T-helper 2 cell treated with Interferon-gamma antibody and Interleukin-4, amounts not matched to agents 5 μg/mL and 100 μg/mL, for 36 hours (primary cell): ENCODE measurements around the gene COL4A5.

Source experiments
- DNase-seq: peaks from one replicate; pipeline ENCODE4 v3.0.0; 2021; ENCODE audit warnings: low spot score
- H3K27ac Mint-ChIP-seq: one replicate; pipeline ENCODE4 v1.8.0; 2021; ENCODE audit warnings: mild to moderate bottlenecking, mixed read lengths
- H3K27me3 Mint-ChIP-seq: one replicate; pipeline ENCODE4 v1.8.0; 2021; ENCODE audit warnings: low read depth, mixed read lengths
- H3K36me3 Mint-ChIP-seq: one replicate; pipeline ENCODE4 v1.8.0; 2021; ENCODE audit warnings: low read depth, mixed read lengths
- H3K4me1 Mint-ChIP-seq: one replicate; pipeline ENCODE4 v1.8.0; 2021; ENCODE audit warnings: low read depth, mixed read lengths
- H3K4me3 Mint-ChIP-seq: one replicate; pipeline ENCODE4 v1.8.0; 2022; ENCODE audit warnings: mild to moderate bottlenecking, moderate library complexity, mixed read lengths
- H3K9me3 Mint-ChIP-seq: one replicate; pipeline ENCODE4 v1.8.0; 2021; ENCODE audit warnings: mixed read lengths

The COL4A5 gene

DNA sequence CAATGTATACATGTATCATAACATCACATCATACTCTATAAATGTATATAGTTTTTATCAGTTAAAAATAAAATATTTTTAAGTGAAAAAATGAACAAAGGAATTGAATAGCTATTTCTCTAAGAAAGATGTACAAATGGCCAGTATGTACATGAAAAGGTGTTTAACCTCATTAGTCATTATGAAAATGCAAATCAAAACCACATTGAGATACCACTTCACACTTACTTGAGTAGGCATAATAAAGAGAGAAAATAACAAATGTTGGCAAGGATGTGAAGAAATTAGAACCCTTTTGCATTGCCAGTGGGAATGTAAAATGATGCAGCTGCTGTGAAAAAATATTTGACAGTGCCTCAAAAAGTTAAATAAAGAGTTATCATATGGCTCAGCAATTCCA, 201.2 kb downstream of the COL4A5 start:
- no peaks in the 10 kb centered on the region for H3K27me3 Mint-ChIP-seq
- DNase-seq = no peak
- H3K27ac Mint-ChIP-seq = no peak overlapping the region
- H3K4me3 Mint-ChIP-seq = no peak overlapping the region
- H3K36me3 Mint-ChIP-seq = no peaks in the 10 kb centered on the region
- no peaks in the 10 kb centered on the region for H3K4me1 Mint-ChIP-seq
- peaks cover 7% of the 10 kb centered on the region for H3K9me3 Mint-ChIP-seq

DNA sequence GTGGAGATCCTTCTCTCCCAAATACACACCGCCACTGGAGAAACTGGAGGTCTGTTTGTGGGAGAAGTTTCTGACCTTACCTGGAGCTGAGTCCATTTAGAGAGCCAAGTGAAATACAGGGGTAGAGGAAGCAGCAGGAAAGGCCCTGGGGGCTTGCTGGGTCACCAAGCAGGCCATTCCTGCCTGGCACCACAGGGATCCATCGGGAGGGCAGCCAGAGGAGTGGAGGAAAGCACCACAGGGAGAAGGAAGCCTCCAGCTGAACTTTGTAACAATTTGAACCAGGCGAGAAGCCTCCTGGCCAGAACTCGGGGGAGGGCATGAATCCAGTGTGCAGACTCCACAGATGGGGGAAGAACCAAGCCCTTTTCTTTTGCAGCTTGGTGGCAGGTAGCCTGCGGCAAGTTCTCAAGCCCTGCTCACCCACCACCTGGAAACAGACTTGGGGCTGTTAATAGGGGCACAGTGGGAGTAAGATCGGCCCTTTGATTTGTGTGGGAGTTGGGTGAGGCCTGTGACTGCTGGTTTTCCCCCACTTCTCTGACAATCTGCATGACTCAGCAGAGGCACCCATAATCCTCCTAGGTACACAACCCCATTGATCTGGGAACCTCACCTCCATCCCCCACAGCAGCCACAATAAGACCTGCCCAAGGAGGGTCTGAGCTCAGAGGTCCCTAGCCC, 202.1 kb downstream of the COL4A5 start:
- no peak overlapping the region for H3K4me3 Mint-ChIP-seq
- no peaks in the 10 kb centered on the region for H3K4me1 Mint-ChIP-seq
- DNase-seq = no peak
- H3K36me3 Mint-ChIP-seq = no peaks in the 10 kb centered on the region
- peaks cover 7% of the 10 kb centered on the region for H3K9me3 Mint-ChIP-seq
- H3K27ac Mint-ChIP-seq = no peak overlapping the region
- H3K27me3 Mint-ChIP-seq = no peaks in the 10 kb centered on the region

DNA sequence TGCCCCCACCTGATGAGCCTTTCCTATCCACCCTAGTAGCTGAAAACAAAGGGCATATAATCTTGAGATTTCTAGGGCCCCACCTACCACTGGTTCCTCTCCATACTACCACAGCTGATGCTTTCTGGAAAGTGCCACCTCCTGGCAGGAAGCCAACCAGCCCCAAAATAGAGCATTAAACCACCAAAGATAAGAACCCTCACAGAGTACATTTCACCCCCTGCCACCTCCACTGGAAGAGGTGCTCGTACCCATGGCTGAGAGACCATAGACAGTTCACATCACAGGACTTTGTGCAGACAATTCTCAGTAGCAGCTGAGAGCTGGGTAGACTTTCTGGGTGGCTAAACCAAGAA, 202.6 kb downstream of the COL4A5 start:
- H3K4me3 Mint-ChIP-seq = no peak overlapping the region

DNA sequence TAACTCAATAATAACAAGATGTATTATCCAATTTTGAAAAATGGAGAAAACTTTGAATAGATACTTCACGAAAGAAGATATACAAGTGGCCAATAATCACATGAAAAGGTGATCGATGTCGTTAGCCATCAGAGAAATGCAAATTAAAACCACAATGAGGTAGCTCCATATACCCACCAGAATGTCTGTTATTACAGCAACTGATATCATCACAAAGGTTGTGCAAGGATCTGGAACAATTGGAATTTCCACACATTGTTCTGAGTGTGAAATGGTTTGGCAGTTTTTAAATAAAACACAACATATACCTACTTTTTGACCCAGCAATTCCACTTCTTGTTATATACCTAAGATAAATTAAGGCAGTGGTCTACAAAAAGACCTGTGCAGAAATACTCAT, 225.1 kb downstream of the COL4A5 start:
- Mint-ChIP-seq H3K36me3 (no peaks in the 10 kb centered on the region), H3K4me1 (no peaks in the 10 kb centered on the region), H3K27me3 (no peaks in the 10 kb centered on the region), H3K27ac (no peak overlapping the region), H3K4me3 (no peak overlapping the region), H3K9me3 (no peaks in the 10 kb centered on the region)
- DNase-seq = no peak

More for the DNA sequence above, 202.6 kb downstream of the COL4A5 start:
- Mint-ChIP-seq H3K27ac (no peak overlapping the region), H3K9me3 (peaks cover 5% of the 10 kb centered on the region), H3K27me3 (no peaks in the 10 kb centered on the region), H3K36me3 (no peaks in the 10 kb centered on the region), H3K4me1 (no peaks in the 10 kb centered on the region)
- no peak for DNase-seq

DNA sequence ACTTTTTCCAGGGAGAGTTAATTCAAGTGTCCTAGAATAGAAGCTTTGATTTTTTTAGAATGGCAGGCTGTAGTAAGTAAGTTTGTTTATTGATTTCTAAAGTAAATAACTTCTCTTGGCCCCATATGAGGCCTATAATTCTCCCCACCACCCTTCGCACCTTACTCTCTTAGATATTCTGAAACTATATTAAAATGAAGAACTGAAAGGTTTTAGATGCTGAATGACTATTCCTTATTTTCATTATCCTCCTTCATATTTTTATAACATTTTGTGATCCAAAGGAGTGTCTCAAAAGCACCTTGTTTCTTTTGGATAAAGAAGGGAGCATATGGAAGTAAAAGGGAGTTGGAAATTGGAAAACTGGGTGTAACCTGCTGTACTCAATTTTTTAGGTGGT, 226.5 kb downstream of the COL4A5 start:
- no peaks in the 10 kb centered on the region for H3K9me3 Mint-ChIP-seq
- no peaks in the 10 kb centered on the region for H3K27me3 Mint-ChIP-seq
- no peak overlapping the region for H3K27ac Mint-ChIP-seq
- no peak overlapping the region for H3K4me3 Mint-ChIP-seq
- no peak for DNase-seq
- no peaks in the 10 kb centered on the region for H3K36me3 Mint-ChIP-seq
- no peaks in the 10 kb centered on the region for H3K4me1 Mint-ChIP-seq

DNA sequence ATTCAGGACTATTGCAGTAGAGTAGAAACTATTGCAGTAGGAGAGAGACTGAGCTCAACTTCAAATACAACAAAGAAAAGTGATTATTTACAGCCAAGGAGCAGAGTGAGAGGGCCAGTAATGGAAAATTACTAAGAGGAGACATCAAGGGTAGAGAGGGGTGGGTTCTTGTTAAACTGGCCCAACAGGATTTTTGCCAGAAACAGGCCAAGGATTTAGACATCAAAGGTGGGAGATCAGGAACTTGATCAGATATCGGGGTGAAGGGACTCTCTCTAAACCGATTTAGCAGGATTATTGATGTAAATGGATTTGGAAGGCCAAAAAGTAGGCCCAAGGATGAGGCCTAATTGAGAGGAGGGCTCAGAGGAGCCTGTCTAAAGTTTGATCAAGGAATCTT, 231.9 kb downstream of the COL4A5 start:
- H3K27ac Mint-ChIP-seq = no peak overlapping the region
- no peaks in the 10 kb centered on the region for H3K27me3 Mint-ChIP-seq
- no peak overlapping the region for H3K4me3 Mint-ChIP-seq
- H3K4me1 Mint-ChIP-seq = no peaks in the 10 kb centered on the region
- no peak for DNase-seq
- no peaks in the 10 kb centered on the region for H3K36me3 Mint-ChIP-seq
- H3K9me3 Mint-ChIP-seq = no peaks in the 10 kb centered on the region

DNA sequence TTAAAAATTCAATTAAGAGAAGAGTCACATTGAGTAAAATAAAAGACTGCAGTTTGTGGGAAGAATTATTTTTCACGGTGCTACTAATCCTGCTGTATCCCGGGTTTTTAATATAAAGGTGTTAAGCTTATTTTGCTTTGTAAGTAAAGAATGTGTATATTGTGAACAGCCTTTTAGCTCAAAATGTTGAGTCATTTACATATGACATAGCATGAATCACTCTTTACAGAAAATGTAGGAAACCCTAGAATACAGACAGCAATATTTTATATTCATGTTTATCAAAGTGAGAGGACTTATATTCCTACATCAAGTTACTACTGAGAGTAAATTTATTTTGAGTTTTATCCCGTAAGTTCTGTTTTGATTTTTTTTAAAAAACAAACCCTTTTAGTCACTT, 257.1 kb downstream of the COL4A5 start:
- Mint-ChIP-seq H3K27ac (no peak overlapping the region), H3K4me3 (no peak overlapping the region), H3K4me1 (no peaks in the 10 kb centered on the region), H3K27me3 (no peaks in the 10 kb centered on the region), H3K9me3 (no peaks in the 10 kb centered on the region), H3K36me3 (no peaks in the 10 kb centered on the region)
- no peak for DNase-seq

DNA sequence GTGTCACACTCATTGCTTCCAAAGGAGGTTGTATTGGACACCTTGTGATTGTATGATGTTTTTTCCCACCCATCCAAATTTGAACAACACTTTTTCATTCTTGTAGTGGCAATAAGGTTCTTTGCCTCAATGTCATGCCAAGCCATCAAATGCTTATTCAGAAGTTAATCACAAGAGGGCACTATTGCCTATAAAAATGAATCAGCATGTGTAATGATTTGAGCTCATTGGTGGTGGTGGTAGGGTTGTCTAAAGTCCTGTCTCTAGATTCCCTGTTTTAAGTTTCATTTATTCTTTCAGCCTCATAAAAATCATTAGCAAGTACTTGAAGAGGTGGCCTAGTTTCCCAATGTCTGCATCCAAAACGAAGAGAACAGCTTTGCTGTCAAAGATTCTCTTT, 259.7 kb downstream of the COL4A5 start:
- Mint-ChIP-seq H3K9me3 (no peaks in the 10 kb centered on the region), H3K36me3 (no peaks in the 10 kb centered on the region), H3K27me3 (no peaks in the 10 kb centered on the region), H3K4me3 (no peak overlapping the region), H3K4me1 (no peaks in the 10 kb centered on the region), H3K27ac (no peak overlapping the region)
- DNase-seq = no peak

DNA sequence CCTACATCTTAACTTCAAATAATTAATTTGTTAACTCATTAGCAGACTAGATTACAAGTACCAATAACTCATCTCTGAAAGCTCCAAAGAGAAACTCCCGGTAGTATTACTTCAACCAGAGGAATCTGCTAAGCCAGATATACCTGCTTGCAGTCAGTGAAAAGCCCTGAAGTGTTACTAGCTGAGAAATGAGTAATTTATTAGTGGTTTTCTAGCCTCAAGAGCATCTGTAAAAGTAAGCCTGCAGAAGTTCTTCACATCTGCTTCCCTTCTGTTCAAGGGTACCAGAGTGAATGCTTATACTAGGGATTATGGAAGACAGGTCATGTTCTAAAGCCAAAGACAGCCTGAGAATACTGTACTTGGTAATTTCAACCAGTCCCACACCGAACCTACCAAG, 262.0 kb downstream of the COL4A5 start:
- Mint-ChIP-seq H3K4me1 (no peaks in the 10 kb centered on the region), H3K36me3 (no peaks in the 10 kb centered on the region)
- no peak for DNase-seq

DNA sequence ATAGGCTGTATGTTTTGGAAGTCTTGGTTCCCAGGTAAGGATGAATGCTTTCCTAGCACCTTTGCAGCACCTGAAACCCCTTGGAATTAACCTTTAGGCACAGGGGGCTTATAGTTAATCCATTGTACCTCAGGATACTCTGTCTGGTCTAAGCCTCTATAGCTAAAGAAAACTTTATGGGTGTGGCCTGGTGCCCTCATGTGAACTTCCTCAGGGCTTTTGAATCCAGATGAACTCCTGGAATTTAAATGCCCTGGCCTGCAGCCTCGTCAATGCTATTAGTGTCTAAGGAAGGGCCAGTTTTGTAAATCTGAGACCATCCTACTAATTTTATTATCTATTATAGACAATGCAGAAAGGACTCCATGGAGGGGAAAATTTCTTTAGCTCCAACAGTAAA, 262.9 kb downstream of the COL4A5 start:
- Mint-ChIP-seq H3K9me3 (no peaks in the 10 kb centered on the region), H3K27me3 (no peaks in the 10 kb centered on the region), H3K27ac (no peak overlapping the region), H3K4me3 (no peak overlapping the region), H3K4me1 (no peaks in the 10 kb centered on the region), H3K36me3 (no peaks in the 10 kb centered on the region)
- no peak for DNase-seq

More for the DNA sequence above, 262.0 kb downstream of the COL4A5 start:
- no peak overlapping the region for H3K4me3 Mint-ChIP-seq
- H3K9me3 Mint-ChIP-seq = no peaks in the 10 kb centered on the region
- H3K27ac Mint-ChIP-seq = no peak overlapping the region
- H3K27me3 Mint-ChIP-seq = no peaks in the 10 kb centered on the region

DNA sequence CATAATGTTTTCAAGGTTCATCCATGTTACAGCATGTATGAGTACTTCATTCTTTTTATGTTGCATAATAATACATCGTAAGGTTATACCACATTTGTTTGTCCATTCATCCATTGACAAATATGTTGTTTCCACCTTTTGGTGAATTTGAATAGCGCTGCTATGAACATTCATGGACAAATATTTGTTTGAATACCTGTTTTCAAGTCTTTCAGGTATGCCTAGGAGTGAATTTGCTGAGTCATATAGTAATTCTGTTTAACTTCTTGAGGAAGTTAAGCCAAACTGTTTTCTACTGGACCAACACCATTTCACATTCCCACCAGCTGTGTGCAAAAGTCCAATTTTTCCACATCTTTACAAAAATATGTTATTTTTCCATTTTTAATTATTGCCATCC, 265.2 kb downstream of the COL4A5 start:
- H3K4me3 Mint-ChIP-seq = no peak overlapping the region
- H3K27ac Mint-ChIP-seq = no peak overlapping the region
- H3K36me3 Mint-ChIP-seq = no peaks in the 10 kb centered on the region
- DNase-seq = no peak
- H3K27me3 Mint-ChIP-seq = no peaks in the 10 kb centered on the region
- no peaks in the 10 kb centered on the region for H3K4me1 Mint-ChIP-seq
- H3K9me3 Mint-ChIP-seq = no peaks in the 10 kb centered on the region

DNA sequence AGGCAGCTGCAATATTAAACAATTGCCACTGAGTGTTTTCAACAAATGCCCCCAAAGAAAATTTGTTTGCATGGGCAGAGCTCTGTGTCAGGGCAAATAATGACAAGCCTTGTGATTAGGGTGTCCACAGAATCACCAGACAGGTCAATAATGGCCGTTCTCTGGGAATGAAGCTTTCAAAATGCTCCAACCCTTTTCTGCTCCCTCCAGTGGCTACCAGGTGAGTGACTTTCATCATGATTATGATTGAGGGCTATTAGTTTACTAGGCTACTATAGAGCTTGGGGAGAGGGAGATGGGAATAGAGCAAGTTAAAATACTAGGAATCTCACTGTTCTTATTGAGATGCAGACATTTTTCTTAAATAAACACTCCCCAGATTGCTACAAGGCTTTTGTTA, 273.2 kb downstream of the COL4A5 start:
- Mint-ChIP-seq H3K4me3 (no peak overlapping the region), H3K36me3 (no peaks in the 10 kb centered on the region), H3K9me3 (no peaks in the 10 kb centered on the region), H3K27me3 (no peaks in the 10 kb centered on the region), H3K4me1 (no peaks in the 10 kb centered on the region), H3K27ac (no peak overlapping the region)
- DNase-seq = no peak

DNA sequence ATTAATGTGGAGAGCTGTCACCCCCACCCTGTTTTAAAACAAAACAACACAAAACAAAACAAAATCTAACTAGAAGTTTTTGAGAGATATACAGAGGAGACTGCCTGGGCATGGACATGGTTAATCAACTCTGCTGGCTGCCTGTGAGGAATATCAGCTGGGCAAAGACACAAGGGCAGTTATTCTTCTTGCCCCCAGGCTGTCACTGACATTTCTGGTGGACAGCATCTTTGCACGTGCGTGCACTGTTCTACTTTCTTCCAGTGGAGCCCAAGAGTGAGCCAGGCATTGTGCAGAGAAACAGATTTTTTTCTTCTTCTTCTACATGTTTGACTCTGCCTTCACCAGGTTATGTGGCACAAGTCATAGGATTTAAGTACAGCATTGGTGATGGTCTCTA, 282.9 kb downstream of the COL4A5 start:
- no peaks in the 10 kb centered on the region for H3K27me3 Mint-ChIP-seq
- no peak overlapping the region for H3K4me3 Mint-ChIP-seq
- H3K36me3 Mint-ChIP-seq = no peaks in the 10 kb centered on the region
- H3K9me3 Mint-ChIP-seq = no peaks in the 10 kb centered on the region
- no peak for DNase-seq
- no peaks in the 10 kb centered on the region for H3K4me1 Mint-ChIP-seq
- no peak overlapping the region for H3K27ac Mint-ChIP-seq

DNA sequence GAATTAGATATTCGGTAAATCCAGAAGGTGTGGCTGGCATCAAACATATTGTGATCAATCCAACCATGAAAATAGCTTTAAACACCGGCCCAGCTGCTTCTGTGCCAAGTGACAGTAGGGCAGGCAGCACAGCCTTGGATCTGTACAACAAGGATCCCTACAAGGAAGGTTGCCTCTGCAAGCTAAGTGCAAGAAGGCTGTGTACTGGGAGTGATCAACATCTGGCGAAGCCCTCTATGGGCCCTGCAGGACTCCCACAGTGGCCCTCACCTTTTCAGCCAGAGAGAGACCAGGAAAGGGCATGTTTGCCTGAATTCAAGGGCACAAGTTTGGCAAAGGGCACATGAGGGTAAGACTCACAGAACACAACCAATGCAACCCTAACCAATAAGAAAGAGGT, 287.1 kb downstream of the COL4A5 start:
- H3K4me1 Mint-ChIP-seq = no peaks in the 10 kb centered on the region
- DNase-seq = no peak
- no peak overlapping the region for H3K4me3 Mint-ChIP-seq

DNA sequence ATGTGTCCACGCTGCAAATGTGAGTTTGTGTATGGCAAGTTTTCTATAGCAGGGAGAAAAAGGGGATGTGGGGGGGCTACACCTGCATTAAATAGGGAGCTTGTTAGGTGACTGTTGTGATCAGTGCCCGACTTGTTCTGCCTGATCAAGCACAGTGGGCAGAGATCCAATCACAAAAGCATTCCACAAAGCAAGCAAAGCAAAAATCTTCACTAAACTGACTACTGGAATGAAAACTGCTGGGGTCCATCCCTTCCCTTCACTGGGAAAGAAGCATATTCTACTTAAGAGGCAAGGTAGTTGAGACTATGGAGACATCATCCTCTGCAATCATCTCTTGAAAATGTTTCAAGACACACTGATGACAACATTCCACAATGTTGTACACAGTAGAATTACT, 291.5 kb downstream of the COL4A5 start:
- no peak overlapping the region for H3K4me3 Mint-ChIP-seq
- DNase-seq = no peak
- H3K9me3 Mint-ChIP-seq = no peaks in the 10 kb centered on the region
- no peak overlapping the region for H3K27ac Mint-ChIP-seq
- H3K4me1 Mint-ChIP-seq = no peaks in the 10 kb centered on the region
- peaks cover 41% of the 10 kb centered on the region for H3K27me3 Mint-ChIP-seq
- H3K36me3 Mint-ChIP-seq = no peaks in the 10 kb centered on the region

More for the DNA sequence above, 287.1 kb downstream of the COL4A5 start:
- Mint-ChIP-seq H3K27ac (no peak overlapping the region), H3K36me3 (no peaks in the 10 kb centered on the region), H3K27me3 (peaks cover 8% of the 10 kb centered on the region), H3K9me3 (no peaks in the 10 kb centered on the region)
